Endothelial cell of umbilical vein (primary cell): ENCODE data around the gene SLC5A10. TPM values are rescaled to one million over a fixed set of nuclear protein-coding genes. Genes with fewer than 3 reads are reported as not detected.
"Not testable (repeated sequence)": the region's sequence is repeated elsewhere in the genome, so short reads cannot be mapped to it uniquely, and the experiment has no call there.

Source experiments
- BruUV-seq: library from RNA; stranded (reverse); fragments of 400-500 nt; replicated peaks from 2 replicates; lab custom pipeline; 2021; lab: Mats Ljungman, UMichigan
- CTCF ChIA-PET: fragments of 300-600, 350-600 bp; sonication (Branson Sonifier 250); formaldehyde crosslinking; loops from one replicate; lab custom pipeline; 2021; ENCODE audit warnings: antibody characterized with exemption, inconsistent platforms; lab: Charles Lee
- POLR2A ChIA-PET: fragments of 300-600, 350-600 bp; sonication (Branson Sonifier 250); formaldehyde crosslinking; loops from one replicate; lab custom pipeline; 2021; ENCODE audit warnings: antibody characterized with exemption, inconsistent platforms; lab: Charles Lee
- DNase-seq: peaks from one replicate; pipeline ENCODE4 v3.0.0-alpha.2; 2011; ENCODE audit warnings: low read depth, low spot score
- FAIRE-seq: peaks from 2 replicates; lab custom pipeline; 2011; peaks lifted over from hg19 to GRCh38; lab: Jason Lieb, UNC
- H2AFZ ChIP-seq: 2 replicates; pipeline ENCODE4 v1.6.0; 2012; ENCODE audit warnings: low read depth, low read length, control low read depth, inconsistent platforms
- H3K27ac ChIP-seq: 2 replicates; pipeline ENCODE4 v1.5.1; 2011; ENCODE audit warnings: low read depth, mild to moderate bottlenecking, control low read depth, low read length, moderate library complexity; ENCODE audit not compliant: insufficient read depth
- H3K27me3 ChIP-seq, 2 experiments: 2 replicates each; pipeline versions ENCODE4 v1.6.0 to v1.6.1; 2011; ENCODE audit warnings: low read length in 2 of 2, mixed read lengths in 1 of 2; ENCODE audit not compliant: control insufficient read depth in 2 of 2, insufficient read depth in 2 of 2
- H3K36me3 ChIP-seq, 2 experiments: 2 replicates in 1 of 2; 3 replicates in 1 of 2; pipeline ENCODE4 v1.5.1; 2011; ENCODE audit warnings: low read length in 2 of 2, mild to moderate bottlenecking in 1 of 2, moderate library complexity in 1 of 2; ENCODE audit not compliant: control insufficient read depth in 2 of 2, insufficient read depth in 2 of 2; ENCODE audit errors: extremely low read depth in 1 of 2
- H3K4me1 ChIP-seq: 3 replicates; pipeline ENCODE4 v1.5.1; 2011; ENCODE audit warnings: mild to moderate bottlenecking, low read length; ENCODE audit not compliant: control insufficient read depth, insufficient read depth; ENCODE audit errors: extremely low read depth
- H3K4me2 ChIP-seq: 2 replicates; pipeline ENCODE4 v1.6.1; 2011; ENCODE audit warnings: low read length, control low read depth, mixed read lengths; ENCODE audit not compliant: insufficient read depth
- H3K4me3 ChIP-seq, 3 experiments: fragments of 200-600 bp in 1 of 3; sonication (generic), shearing (Covaris generic) in 1 of 3; replicated peaks in 1 of 3; 2 replicates each; pipeline ENCODE4 v1.5.1; 2011 to 2016; ENCODE audit warnings: control low read depth in 3 of 3, low read length in 3 of 3, mild to moderate bottlenecking in 2 of 3, inconsistent platforms in 1 of 3, low read depth in 1 of 3, moderate library complexity in 1 of 3; ENCODE audit not compliant: insufficient read depth in 1 of 3
- H3K79me2 ChIP-seq: 2 replicates; pipeline ENCODE4 v1.6.0; 2012; ENCODE audit warnings: low read length, inconsistent platforms; ENCODE audit not compliant: control insufficient read depth, insufficient read depth
- H3K9ac ChIP-seq: replicated peaks from 2 replicates; pipeline ENCODE3; 2011; ENCODE audit warnings: low read length, control low read depth; ENCODE audit not compliant: insufficient read depth; ENCODE audit errors: extremely low read depth
- H3K9me1 ChIP-seq: replicated peaks from 3 replicates; pipeline ENCODE4 v1.6.0; 2011; ENCODE audit warnings: mild to moderate bottlenecking, low read length; ENCODE audit not compliant: control insufficient read depth, insufficient read depth; ENCODE audit errors: extremely low read depth
- H3K9me3 ChIP-seq: replicated peaks from 2 replicates; pipeline ENCODE4 v1.5.1; 2012; ENCODE audit warnings: low read length, inconsistent platforms; ENCODE audit not compliant: control insufficient read depth, insufficient read depth
- H4K20me1 ChIP-seq: replicated peaks from 2 replicates; pipeline ENCODE3; 2011; ENCODE audit warnings: mild to moderate bottlenecking, low read length; ENCODE audit not compliant: control insufficient read depth, insufficient read depth; ENCODE audit errors: extremely low read depth
- dilution Hi-C: fragments of 300-500 bp; cut with MboI; formaldehyde crosslinking; loops from one replicate; pipeline ENCODE4 v1.15.0; 2019; ENCODE audit warnings: low sequenced_read_pairs; ENCODE audit not compliant: extremely low pct_ligation_motif_present
- intact Hi-C: fragments of 100-400 bp; cut with micrococcal nuclease; formaldehyde crosslinking; loops from one replicate; pipeline ENCODE4 v1.10.0; 2022
- polyA plus RNA-seq, 4 experiments: library from polyadenylated mRNA; depleted of rRNA in 3 of 4; stranded (reverse) in 3 of 4; unstranded in 1 of 4; fragments of >200 nt; gene quantifications; 2 replicates each; pipeline versions ENCODE4 v1.2.1 to v1.2.3, GENCODE V29; 2011 to 2012; ENCODE audit warnings: missing spikeins in 1 of 4
- total RNA-seq: library from RNA; stranded (reverse); gene quantifications from 2 replicates; pipeline ENCODE4 v1.2.3, GENCODE V29; 2021

Gene SLC5A10
- total and polyA plus RNA-seq, 2 donors (not counting 3 experiments of a cell fraction or from before 2014, with no cell fraction given) = not detected

DNA sequence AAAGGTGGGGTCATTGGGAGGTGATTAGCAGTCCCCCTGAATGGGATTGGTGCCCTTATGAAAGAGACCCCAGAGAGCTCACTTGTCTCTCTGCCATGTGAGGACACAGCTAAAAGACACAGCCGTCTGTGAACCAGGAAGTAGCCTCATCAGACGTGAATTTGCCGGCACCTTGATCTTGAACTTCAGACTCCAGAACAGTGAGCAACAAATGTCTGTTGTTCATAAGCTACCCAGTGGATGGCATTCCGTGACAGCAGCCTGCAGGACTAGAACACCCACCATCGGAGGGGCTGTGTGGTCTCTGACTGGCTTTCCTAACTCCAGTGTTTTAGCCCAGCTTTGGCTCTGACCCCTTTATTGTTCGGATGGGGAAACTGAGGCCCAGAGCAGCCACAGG lies 85.6 kb downstream of the SLC5A10 start:
- H3K4me2 ChIP-seq, intact Hi-C loops, H3K4me1 ChIP-seq, DNase-seq, BruUV-seq, H3K27me3 ChIP-seq, H3K9ac ChIP-seq, H3K9me3 ChIP-seq, H3K27ac ChIP-seq, CTCF ChIA-PET, H3K79me2 ChIP-seq, H2AFZ ChIP-seq, dilution Hi-C loops, POLR2A ChIA-PET, H3K4me3 ChIP-seq, H3K36me3 ChIP-seq, H4K20me1 ChIP-seq, H3K9me1 ChIP-seq: not testable (repeated sequence)
- peak; percentile 96 for FAIRE-seq

GRCh38 chr17:19038007-19038406 lies 86.0 kb downstream of the SLC5A10 start:
- H3K9ac ChIP-seq, H3K4me1 ChIP-seq, FAIRE-seq, BruUV-seq, dilution Hi-C loops, H2AFZ ChIP-seq, H3K79me2 ChIP-seq, POLR2A ChIA-PET, H4K20me1 ChIP-seq, H3K27me3 ChIP-seq, H3K4me2 ChIP-seq, CTCF ChIA-PET, DNase-seq, H3K27ac ChIP-seq, H3K9me3 ChIP-seq, H3K4me3 ChIP-seq, intact Hi-C loops, H3K36me3 ChIP-seq, H3K9me1 ChIP-seq: not testable (repeated sequence)

GRCh38 chr17:19038730-19039129 lies 86.8 kb downstream of the SLC5A10 start:
- DNase-seq, CTCF ChIA-PET, H4K20me1 ChIP-seq, H3K36me3 ChIP-seq, H3K4me1 ChIP-seq, intact Hi-C loops, H2AFZ ChIP-seq, H3K27ac ChIP-seq, H3K79me2 ChIP-seq, POLR2A ChIA-PET, H3K9me1 ChIP-seq, H3K27me3 ChIP-seq, H3K9me3 ChIP-seq, dilution Hi-C loops, H3K4me3 ChIP-seq, H3K4me2 ChIP-seq, H3K9ac ChIP-seq, BruUV-seq: not testable (repeated sequence)
- FAIRE-seq = peak; percentile 71

DNA sequence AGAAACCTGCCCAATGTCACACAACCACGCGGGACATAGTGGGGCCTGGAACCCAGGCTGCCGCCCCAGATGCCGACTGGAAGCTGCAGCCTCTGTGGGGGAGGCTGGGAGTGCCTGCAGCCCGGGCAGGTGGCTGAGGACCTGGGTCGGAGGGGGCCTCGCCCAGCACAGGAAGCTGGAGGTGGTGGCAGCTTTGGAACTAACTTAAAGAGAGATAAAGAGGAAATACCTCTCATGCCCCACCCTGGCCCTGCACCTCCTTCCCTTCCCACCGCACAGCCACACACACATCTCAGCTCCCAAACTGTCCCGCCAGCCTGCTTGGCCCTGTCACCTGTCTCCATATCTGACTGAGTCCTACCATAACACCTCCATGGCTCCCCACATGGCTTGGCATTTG lies 88.4 kb downstream of the SLC5A10 start:
- H3K4me1 ChIP-seq, H3K9me1 ChIP-seq, H3K9ac ChIP-seq, intact Hi-C loops, H3K79me2 ChIP-seq, H4K20me1 ChIP-seq, POLR2A ChIA-PET, CTCF ChIA-PET, BruUV-seq, H3K9me3 ChIP-seq, H3K4me2 ChIP-seq, H3K4me3 ChIP-seq, H3K27me3 ChIP-seq, H3K36me3 ChIP-seq, DNase-seq, H3K27ac ChIP-seq, H2AFZ ChIP-seq, FAIRE-seq, dilution Hi-C loops: not testable (repeated sequence)
